Neuronal stem cell (in vitro differentiated cells): ENCODE data around the gene TMEM175.
A peak's percentile ranks its signal among the peaks of the same experiment; 100 is the strongest.

Experiments
- DNase-seq: peaks from one replicate; pipeline ENCODE4 v3.0.0-alpha.2; 2013; ENCODE audit warnings: low spot score
- H2AFZ ChIP-seq: one replicate; pipeline ENCODE4 v1.6.1; 2013; ENCODE audit warnings: mild to moderate bottlenecking, low read length, inconsistent platforms
- H2AK5ac ChIP-seq: 2 replicates; pipeline ENCODE4 v1.6.1; 2013; ENCODE audit warnings: low read depth, mild to moderate bottlenecking, inconsistent platforms, low read length, moderate library complexity, mixed read lengths
- H2BK120ac ChIP-seq: 2 replicates; pipeline ENCODE4 v1.6.1; 2013; ENCODE audit warnings: low read depth, mild to moderate bottlenecking, inconsistent platforms, low read length, moderate library complexity, mixed read lengths
- H2BK12ac ChIP-seq: one replicate; pipeline ENCODE4 v1.6.1; 2013; ENCODE audit warnings: low read length, inconsistent platforms
- H2BK15ac ChIP-seq: 2 replicates; pipeline ENCODE4 v1.6.1; 2013; ENCODE audit warnings: mild to moderate bottlenecking, low read length, inconsistent platforms, mixed read lengths
- H2BK5ac ChIP-seq: one replicate; pipeline ENCODE4 v1.6.1; 2013; ENCODE audit warnings: inconsistent platforms, mild to moderate bottlenecking, low read length, moderate library complexity
- H3K14ac ChIP-seq: one replicate; pipeline ENCODE4 v1.6.1; 2013; ENCODE audit warnings: low read length, inconsistent platforms
- H3K18ac ChIP-seq: 2 replicates; pipeline ENCODE4 v1.6.1; 2013; ENCODE audit warnings: low read length, inconsistent platforms
- H3K23ac ChIP-seq: 2 replicates; pipeline ENCODE4 v1.6.1; 2013; ENCODE audit warnings: low read depth, mild to moderate bottlenecking, mixed read lengths, low read length, inconsistent platforms; ENCODE audit not compliant: poor library complexity
- H3K27ac ChIP-seq: replicated peaks from 3 replicates; pipeline ENCODE4 v1.5.1; 2013; ENCODE audit warnings: low read length, inconsistent platforms
- H3K27me3 ChIP-seq, 3 experiments: 2 replicates each; pipeline ENCODE4 v1.6.1; 2013; ENCODE audit warnings: low read length in 3 of 3, mild to moderate bottlenecking in 2 of 3, inconsistent platforms in 1 of 3, low read depth in 1 of 3, mixed read lengths in 1 of 3, moderate library complexity in 1 of 3; ENCODE audit not compliant: control insufficient read depth in 3 of 3, insufficient read depth in 3 of 3
- H3K36me3 ChIP-seq, 2 donors: replicated peaks in 1 of 2; 2 replicates each; pipeline ENCODE4 v1.6.1; 2013; ENCODE audit warnings: low read length in 2 of 2; ENCODE audit not compliant: control insufficient read depth in 2 of 2, insufficient read depth in 2 of 2
- H3K4ac ChIP-seq: 2 replicates; pipeline ENCODE4 v1.6.1; 2013; ENCODE audit warnings: inconsistent platforms, mild to moderate bottlenecking, low read length, moderate library complexity
- H3K4me1 ChIP-seq, 2 donors: 1 replicate in 1 of 2; 2 replicates in 1 of 2; pipeline ENCODE4 v1.6.1; 2013; ENCODE audit warnings: low read length in 2 of 2, low read depth in 1 of 2; ENCODE audit not compliant: control insufficient read depth in 2 of 2, insufficient read depth in 1 of 2
- H3K4me2 ChIP-seq: one replicate; pipeline ENCODE4 v1.6.1; 2013; ENCODE audit warnings: mild to moderate bottlenecking, low read length, inconsistent platforms; ENCODE audit not compliant: insufficient read depth, poor library complexity, severe bottlenecking
- H3K4me3 ChIP-seq, 2 donors: 2 replicates each; pipeline ENCODE4 v1.5.1; 2013; ENCODE audit warnings: low read length in 2 of 2, mild to moderate bottlenecking in 2 of 2, inconsistent platforms in 1 of 2, moderate library complexity in 1 of 2
- H3K79me1 ChIP-seq: one replicate; pipeline ENCODE4 v1.6.1; 2013; ENCODE audit warnings: low read depth, mild to moderate bottlenecking, inconsistent platforms, low read length, moderate library complexity
- H3K9ac ChIP-seq: one replicate; pipeline ENCODE4 v1.6.1; 2013; ENCODE audit warnings: mild to moderate bottlenecking, low read depth, low read length, inconsistent platforms; ENCODE audit not compliant: poor library complexity
- H3K9me3 ChIP-seq, 2 donors: replicated peaks in 1 of 2; 2 replicates each; pipeline versions ENCODE3 to v1.6.1; 2013; ENCODE audit warnings: low read length in 2 of 2, mild to moderate bottlenecking in 2 of 2, inconsistent platforms in 1 of 2, low read depth in 1 of 2, mixed read lengths in 1 of 2, moderate library complexity in 1 of 2; ENCODE audit not compliant: control insufficient read depth in 2 of 2, insufficient read depth in 1 of 2
- H4K8ac ChIP-seq: one replicate; pipeline ENCODE4 v1.6.1; 2013; ENCODE audit warnings: low read depth, mild to moderate bottlenecking, inconsistent platforms, low read length, moderate library complexity
- H4K91ac ChIP-seq: one replicate; pipeline ENCODE4 v1.6.1; 2013; ENCODE audit warnings: low read length, low read depth, mild to moderate bottlenecking, inconsistent platforms; ENCODE audit not compliant: poor library complexity
- WGBS, 2 donors: extraction: QIAGEN DNeasy Blood & Tissue Kit; methylation state at CpG; one replicate each; pipeline ENCODE4 v1.1.7; 2013; ENCODE audit warnings: missing lambda C conversion rate in 2 of 2, mixed read lengths in 1 of 2; ENCODE audit not compliant: insufficient read length in 2 of 2, insufficient replicate concordance in 1 of 2; ENCODE audit errors: extremely low coverage in 2 of 2; 5-methylcytosine and 5-hydroxymethylcytosine counted together

The TMEM175 gene

DNA sequence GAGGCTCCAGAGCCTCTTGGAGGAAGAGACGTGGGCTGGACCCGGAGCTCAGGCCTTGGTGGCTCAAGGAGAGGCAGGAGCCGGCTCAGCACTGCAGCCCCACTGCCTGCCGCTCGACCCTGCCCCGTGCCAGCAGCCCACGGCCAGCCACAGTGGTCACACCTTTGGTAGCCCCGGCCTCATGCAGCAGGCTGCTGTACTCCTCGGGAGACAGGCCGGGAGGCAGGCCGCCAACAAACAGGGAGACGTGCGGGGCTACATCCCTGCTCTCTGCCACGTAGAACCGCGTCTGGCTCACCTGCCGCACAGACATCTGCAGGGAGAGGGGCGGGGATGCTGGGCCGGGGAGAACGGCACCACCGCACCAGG is 33.5 kb downstream of the TMEM175 start:
- no peak overlapping the region for H2BK12ac ChIP-seq
- no peak for DNase-seq
- H2BK120ac ChIP-seq, result no peak overlapping the region
- H3K18ac ChIP-seq, result no peak overlapping the region
- no peak overlapping the region for H3K4me2 ChIP-seq
- H2BK5ac ChIP-seq, result no peak overlapping the region
- H2AK5ac ChIP-seq, result no peak overlapping the region
- H3K9ac ChIP-seq, result peak overlapping the region; percentile 4
- peaks cover 3% of the 10 kb centered on the region for H3K79me1 ChIP-seq
- no peaks in the 10 kb centered on the region for H3K9me3 ChIP-seq
- no peak overlapping the region for H2BK15ac ChIP-seq
- peaks cover 0 to 27% (median 10%) of the 10 kb centered on the region in 3 experiments for H3K27me3 ChIP-seq
- no peak overlapping the region for H3K4ac ChIP-seq
- no peak overlapping the region for H2AFZ ChIP-seq
- no peak overlapping the region for H3K27ac ChIP-seq
- no CpG with 5 or more reads among the region's 21 CpGs for WGBS, 2 donors
- H4K8ac ChIP-seq, result no peak overlapping the region
- no peak overlapping the region for H3K4me3 ChIP-seq
- no peak overlapping the region for H3K23ac ChIP-seq
- H3K36me3 ChIP-seq, result peaks cover 2 to 21% of the 10 kb centered on the region in 2 donors
- H3K14ac ChIP-seq, result no peak overlapping the region
- H4K91ac ChIP-seq, result no peak overlapping the region
- no peaks in the 10 kb centered on the region for H3K4me1 ChIP-seq

DNA sequence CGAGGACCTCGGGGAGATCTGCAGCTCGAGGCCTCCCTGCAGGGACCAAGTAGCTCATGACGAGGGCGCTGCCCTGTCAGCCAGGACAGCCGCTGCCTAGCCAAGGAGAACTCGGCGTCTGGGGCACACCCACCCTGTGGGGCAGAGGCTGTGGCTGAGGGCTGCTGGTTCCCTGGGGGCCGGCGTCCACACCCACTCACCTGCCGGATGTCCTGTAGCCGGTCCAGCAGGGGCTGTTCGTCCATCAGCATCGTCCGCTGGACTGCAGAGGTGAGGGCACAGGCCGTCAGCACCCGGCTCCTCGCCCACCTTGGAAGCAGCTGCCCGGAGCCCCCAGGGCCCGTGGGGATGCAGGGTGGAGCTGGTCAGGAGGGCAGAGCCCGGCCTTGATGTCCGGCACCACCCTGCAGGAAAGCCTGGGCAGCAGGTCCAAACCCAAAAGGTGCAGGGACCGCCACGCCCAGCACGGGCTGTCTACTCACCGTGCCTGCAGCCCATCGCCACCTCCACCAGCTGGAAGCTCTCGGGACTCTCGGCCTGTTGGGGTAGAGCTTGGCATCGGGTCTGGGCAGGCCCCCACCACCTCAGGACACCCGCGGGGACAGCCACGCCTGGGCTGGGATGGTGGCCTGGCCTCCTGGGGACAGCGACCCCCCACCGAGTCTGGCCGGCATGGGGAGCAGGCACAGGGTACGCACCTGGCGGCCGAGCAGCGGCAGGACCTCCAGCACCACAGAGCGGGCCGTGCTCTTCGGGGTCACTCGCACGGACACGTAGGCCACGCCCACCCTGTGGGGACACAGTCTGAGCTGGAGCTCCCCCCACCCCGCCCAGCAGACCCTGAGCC is 34.2 kb downstream of the TMEM175 start:
- H2BK12ac ChIP-seq, result peak overlapping the region; percentile 10
- H3K27me3 ChIP-seq, result peaks cover 0 to 32% (median 10%) of the 10 kb centered on the region in 3 experiments
- H3K18ac ChIP-seq, result no peak overlapping the region
- no peak overlapping the region for H3K4me3 ChIP-seq
- H2BK15ac ChIP-seq, result peak overlapping the region; percentile 49
- H3K9me3 ChIP-seq, result no peaks in the 10 kb centered on the region
- H3K36me3 ChIP-seq, result peaks cover 2 to 21% of the 10 kb centered on the region in 2 donors
- H3K27ac ChIP-seq, result no peak overlapping the region
- peaks cover 3% of the 10 kb centered on the region for H3K79me1 ChIP-seq
- H3K14ac ChIP-seq, result peak overlapping the region; percentile 21
- H3K4ac ChIP-seq, result no peak overlapping the region
- no peak for DNase-seq
- WGBS, 2 donors, result no CpG with 5 or more reads among the region's 48 CpGs
- H2AK5ac ChIP-seq, result peak overlapping the region; percentile 37
- no peak overlapping the region for H4K91ac ChIP-seq
- peak overlapping the region; percentile 60 for H3K9ac ChIP-seq
- H3K4me2 ChIP-seq, result no peak overlapping the region
- no peak overlapping the region for H2BK120ac ChIP-seq
- no peak overlapping the region for H2AFZ ChIP-seq
- H3K23ac ChIP-seq, result peak overlapping the region; percentile 85
- H2BK5ac ChIP-seq, result no peak overlapping the region
- H4K8ac ChIP-seq, result no peak overlapping the region
- H3K4me1 ChIP-seq, result no peaks in the 10 kb centered on the region

DNA sequence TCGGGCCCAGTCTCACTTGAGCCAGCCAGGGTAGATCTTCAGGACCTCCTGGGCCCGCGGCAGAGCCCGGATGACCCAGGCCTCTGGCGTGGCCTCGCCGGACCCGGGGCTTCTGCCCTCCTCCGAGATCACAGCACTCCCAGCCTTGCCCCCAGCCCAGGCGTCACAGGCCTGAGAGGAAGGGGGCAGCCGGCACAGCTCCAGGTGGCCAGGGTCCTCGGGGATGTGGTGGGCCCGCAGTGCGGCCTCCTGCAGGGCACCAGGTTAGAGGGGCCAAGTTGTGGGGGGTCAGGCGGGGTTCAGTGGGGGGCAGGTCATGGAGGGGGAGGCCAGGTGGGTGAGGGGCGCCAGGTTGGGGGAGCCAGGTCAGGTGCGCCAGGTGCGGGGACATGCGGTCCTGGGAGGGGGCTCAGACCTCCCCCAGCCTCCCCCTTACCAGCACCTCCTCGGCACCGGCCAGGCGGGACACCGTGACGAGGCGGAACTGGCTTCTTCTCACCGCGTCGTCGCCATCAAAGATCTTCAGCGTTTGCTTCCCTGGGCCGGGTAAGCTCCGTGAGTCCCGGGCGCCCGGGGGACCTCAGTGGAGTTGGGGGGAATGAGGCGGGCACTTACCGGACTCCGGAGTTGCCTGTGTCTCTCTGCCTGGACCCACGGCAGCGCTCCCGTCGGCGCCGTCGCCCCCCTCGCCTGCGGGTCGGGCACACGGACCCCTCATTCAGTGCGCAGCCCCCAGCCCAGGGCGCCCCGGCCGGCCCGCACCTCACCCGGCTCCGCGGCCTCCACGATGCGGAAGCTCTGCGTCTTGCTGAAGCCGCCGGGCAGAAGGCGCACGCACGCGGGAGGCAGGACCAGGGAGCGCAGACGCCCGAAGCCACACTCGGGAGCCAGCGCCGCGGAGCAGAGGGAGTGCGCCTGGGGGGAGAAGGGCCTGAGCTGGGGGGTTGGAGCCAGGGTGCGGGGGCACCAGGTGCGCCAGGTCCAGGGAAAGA is 35.1 kb downstream of the TMEM175 start:
- H2AK5ac ChIP-seq, result peak overlapping the region; percentile 63
- H4K8ac ChIP-seq, result no peak overlapping the region
- DNase-seq, result no peak
- peaks cover 0 to 5% of the 10 kb centered on the region in 2 donors for H3K4me1 ChIP-seq
- H2AFZ ChIP-seq, result no peak overlapping the region
- H3K9ac ChIP-seq, result peak overlapping the region; percentile 81
- peaks cover 2 to 14% of the 10 kb centered on the region in 2 donors for H3K36me3 ChIP-seq
- WGBS, 2 donors, result no CpG with 5 or more reads among the region's 76 CpGs
- H3K4me2 ChIP-seq, result peak overlapping the region; percentile 49
- H3K9me3 ChIP-seq, result no peaks in the 10 kb centered on the region
- no peak overlapping the region for H3K27ac ChIP-seq
- peak overlapping the region; percentile 20 for H3K23ac ChIP-seq
- H2BK12ac ChIP-seq, result peak overlapping the region; percentile 41
- H2BK15ac ChIP-seq, result peak overlapping the region; percentile 49
- H3K14ac ChIP-seq, result peak overlapping the region; percentile 82
- H2BK120ac ChIP-seq, result no peak overlapping the region
- peaks cover 3% of the 10 kb centered on the region for H3K79me1 ChIP-seq
- peak overlapping the region; percentile 90 for H3K18ac ChIP-seq
- no peak overlapping the region for H3K4ac ChIP-seq
- no peak overlapping the region for H3K4me3 ChIP-seq
- H4K91ac ChIP-seq, result no peak overlapping the region
- H2BK5ac ChIP-seq, result peak overlapping the region; percentile 53
- peaks cover 0 to 39% (median 10%) of the 10 kb centered on the region in 3 experiments for H3K27me3 ChIP-seq
